SH-SY5Y (cell line): ENCODE data around the gene FBXO15.

ENCODE experiments used
- GATA2 ChIP-seq: IDR thresholded peaks from 2 replicates; pipeline ENCODE4 v1.6.1; 2011; ENCODE audit warnings: mild to moderate bottlenecking, low read depth, low read length
- GATA3 ChIP-seq: IDR thresholded peaks from 2 replicates; pipeline ENCODE4 v1.6.1; 2011; ENCODE audit warnings: low read depth, mild to moderate bottlenecking, low read length, moderate library complexity

Gene FBXO15

DNA sequence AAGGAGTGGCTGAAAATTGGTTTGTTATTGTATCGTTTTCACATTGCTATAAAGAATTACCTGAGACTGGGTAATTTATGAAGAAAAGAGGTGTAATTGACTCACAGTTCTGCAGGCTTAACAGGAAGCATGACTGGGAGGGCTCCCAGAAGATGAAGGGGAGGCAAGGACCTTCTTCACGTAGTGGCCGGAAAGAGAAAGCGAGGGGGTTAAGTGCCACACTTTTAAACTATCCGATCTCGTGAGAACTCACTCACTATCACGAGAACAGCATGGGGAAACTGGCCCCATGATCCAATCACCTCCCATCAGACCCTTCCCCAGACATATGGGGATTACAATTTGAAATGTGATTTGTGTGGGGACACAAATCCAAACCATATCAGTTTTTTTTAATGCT lies 81.6 kb downstream of the FBXO15 start:
- TF ChIP-seq GATA3, result no peak
- TF ChIP-seq GATA2, result no peak

DNA sequence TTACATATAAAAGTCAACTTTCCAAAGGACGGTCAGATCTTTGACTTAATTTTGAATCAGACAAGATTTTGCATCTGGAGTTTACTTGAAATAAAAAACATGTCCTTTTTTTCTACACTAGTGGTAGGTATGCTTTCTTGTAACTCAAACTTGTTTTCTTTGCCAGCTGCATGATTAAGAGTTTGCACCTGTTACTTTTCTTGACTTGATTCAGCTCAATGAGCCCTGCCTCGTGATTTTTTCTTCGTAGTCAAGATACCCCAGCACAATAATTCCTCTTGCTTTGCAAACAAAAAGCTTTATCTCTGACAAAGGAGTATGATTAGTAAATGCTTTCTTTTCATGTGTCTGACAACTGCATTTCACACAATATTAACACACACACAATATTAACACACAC lies 82.3 kb downstream of the FBXO15 start:
- no peak for TF ChIP-seq GATA3

DNA sequence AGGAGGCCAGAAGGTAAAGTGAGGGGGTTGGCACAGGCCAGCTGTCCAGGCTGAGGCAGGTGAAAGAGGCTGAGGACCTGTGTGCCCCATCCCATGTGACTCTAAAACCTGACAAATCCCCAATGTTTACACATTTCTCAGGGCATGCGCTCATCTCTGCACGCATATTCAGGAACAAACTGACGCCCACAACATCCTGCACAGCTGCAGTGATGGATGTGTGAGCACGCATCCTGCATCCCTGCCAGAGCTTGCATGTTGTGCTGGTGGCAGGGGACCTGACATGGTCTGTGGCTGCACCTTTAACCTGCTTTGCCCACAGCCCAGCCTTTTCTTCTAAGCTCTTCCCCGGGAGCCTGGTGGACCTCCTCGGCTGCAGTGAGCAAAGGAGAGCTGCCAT lies 83.1 kb downstream of the FBXO15 start:
- TF ChIP-seq GATA2 (no peak), GATA3 (no peak)

DNA sequence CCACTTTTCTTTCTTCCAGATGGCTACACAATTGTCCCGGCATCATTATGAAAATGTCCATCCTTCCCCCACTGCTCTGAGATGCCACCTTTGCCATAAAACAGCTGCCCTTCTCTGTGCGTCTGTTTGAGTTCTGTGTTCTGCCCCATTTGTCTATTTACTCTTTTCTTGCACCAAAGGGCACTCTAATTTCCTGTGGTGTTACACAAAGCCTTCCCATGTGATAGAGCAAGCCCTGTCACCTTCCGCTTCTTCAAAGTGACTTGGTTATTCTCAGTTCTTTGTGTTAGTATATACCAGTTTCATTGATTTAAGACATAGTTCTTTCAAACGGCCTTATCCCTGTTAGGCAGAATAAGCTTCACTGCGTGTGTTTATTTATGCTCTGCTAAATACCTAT lies 84.1 kb downstream of the FBXO15 start:
- TF ChIP-seq GATA3 (no peak), GATA2 (no peak)

DNA sequence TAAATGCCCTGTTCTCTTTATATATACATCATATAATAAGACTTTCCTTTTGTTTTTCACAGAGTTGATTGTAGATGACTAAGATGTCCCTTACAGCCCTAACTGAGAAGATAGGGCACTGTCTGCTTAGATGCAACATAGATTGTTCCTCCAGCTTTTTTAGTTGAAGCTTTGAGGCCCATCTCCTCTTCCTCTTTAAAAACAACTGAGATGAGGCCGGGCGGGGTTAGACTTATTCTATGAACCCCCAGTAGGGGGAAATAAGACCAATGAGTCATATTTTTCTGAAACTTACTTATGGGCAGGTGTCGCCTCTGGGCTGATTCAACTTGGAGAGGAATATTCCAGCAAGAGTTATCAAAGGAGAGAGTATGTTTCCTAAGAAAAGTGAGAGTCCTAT lies 84.6 kb downstream of the FBXO15 start:
- TF ChIP-seq GATA3, result no peak
- TF ChIP-seq GATA2, result no peak

DNA sequence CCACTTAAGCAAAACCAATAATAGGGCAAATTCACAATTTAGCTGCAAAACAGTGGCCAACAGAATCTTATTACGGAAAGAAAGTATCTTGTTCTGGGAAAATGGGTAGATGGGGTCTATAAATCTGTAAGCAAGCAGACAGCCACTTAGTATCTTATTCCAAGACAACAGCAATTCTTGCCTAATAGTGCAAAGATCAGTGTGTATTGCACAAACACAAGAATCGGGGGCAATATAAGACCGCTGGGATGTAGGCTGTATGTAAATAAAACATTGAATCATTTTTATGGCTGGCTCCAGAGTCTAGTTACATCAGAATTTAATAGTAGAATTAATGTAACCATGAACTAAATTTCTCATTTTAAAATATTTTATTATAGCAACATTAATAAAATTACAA lies 85.6 kb downstream of the FBXO15 start:
- TF ChIP-seq GATA3 (no peak), GATA2 (no peak)

DNA sequence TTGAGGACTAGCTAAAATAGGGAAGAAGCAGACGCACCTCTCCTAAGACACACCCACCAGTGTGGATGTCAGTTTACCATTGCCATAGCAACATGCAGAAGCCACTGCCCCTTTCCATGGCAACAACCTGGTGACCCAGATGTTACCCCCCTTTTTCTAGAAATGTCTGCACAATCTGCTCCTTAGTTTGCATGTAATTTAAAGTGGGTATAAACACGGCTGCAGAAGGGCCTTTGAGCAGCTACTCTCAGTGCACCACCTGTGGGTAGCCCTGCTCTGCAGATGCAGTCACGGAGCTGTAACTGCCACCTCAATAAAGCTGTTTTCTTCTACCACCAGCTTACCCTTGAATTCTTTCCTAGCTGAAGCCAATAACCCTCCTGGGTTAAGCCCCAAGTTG lies 87.1 kb downstream of the FBXO15 start:
- TF ChIP-seq GATA2, result no peak
- no peak for TF ChIP-seq GATA3

DNA sequence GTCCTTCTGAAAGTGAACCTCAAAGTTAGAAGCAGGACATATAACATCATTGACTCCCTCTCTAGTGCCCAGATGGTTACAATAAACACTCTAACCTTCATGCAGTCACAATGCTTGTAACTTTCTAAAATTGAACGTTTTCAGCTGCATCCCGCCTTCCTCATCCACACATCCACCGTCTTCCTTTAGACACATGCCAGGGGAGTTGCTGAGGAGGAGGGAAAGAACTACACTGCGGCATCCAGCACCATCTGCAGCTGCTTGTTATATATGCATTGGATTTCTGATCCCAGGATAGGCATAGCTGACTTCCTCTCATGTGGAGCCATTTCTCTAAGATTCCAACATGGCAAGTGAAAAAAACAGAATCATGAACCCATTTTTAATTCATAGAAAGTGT lies 96.8 kb downstream of the FBXO15 start:
- TF ChIP-seq GATA2, result no peak
- TF ChIP-seq GATA3, result no peak

DNA sequence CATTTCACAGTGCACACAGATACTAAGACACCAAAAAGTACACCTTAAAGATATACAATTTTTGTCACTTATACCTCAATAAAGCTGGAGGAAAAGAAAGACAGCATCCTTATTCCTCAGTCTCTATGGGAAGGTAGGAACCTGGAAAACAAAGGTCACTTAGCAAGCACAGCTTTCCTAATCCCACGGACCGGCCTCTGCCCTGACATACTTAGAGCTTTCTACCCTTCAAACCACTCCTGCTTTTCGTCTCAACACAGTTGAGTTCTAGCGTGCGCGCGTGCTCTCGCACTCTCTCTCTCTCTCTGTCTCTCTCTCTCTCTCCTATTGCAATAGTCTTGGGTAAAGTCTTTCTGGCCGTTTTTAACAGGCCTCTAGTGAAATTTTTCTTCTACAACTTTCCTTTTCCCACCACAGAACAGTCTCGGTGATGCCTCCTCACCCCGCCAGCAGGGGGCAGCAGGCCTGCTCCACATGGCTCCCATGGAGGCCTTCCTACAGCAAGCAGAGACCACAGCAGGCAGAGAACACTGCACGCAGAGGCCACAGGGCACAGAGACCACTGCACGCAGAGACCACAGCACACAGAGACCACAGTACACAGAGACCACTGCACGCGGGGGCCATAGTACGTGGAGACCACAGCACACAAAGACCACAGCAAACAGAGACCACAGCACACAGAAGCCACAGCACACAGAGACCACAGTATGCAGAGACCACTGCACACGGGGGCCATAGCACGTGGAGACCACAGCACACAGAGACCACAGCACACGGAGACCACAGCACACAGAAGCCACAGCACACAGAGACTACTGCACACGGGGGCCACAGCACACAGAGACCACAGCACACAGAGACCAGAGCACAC lies 106.9 kb downstream of the FBXO15 start:
- TF ChIP-seq GATA2 (no peak), GATA3 (no peak)

DNA sequence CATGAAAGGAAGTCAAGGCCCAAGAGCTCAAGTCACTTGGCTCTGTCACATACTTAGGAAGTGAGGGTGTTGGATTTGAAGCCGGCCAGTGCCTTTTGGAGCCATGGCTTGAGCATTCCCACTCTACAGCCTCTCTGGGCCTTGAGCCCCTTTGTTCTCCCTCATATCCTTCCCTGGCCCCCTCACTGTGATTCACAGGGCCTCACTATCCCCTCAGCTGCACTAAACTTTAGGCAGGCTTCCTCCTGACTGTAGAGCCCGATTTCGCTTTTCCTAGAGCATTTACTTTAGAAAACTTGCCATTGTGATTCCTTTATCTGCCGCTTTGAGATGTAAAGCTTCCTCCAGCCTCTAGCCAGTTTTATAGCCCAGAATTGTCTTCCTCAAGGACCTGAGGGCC lies 107.6 kb downstream of the FBXO15 start:
- TF ChIP-seq GATA2, result no peak
- TF ChIP-seq GATA3, result no peak

DNA sequence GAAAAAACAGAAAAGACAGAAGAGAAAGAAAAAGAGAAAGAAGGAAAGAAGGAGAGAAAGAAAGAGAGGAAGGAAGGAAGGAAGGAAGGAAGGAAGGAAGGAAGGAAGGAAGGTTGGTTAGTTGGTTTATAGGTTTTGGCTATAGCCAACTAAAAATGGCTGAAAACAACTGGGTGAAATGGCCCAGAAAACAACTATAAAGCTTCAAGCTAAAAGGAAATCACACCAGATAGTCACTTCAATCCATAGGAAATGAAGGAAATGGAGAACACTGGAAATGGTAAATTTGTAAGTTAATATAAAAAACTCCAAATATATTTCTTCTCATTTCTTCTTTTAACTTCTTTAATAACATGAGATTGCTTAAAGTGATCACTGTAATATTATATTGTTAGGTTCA lies 118.5 kb downstream of the FBXO15 start:
- TF ChIP-seq GATA2 (no peak), GATA3 (no peak)
